ENCODE data around the gene WNT5B.

WNT5B gene

GRCh38 chr12:1630133-1630826 is 1.2 kb downstream of the WNT5B start:
- DNase-seq (ENCODE audit: low read depth) = no peak

- DNase-seq (ENCODE audit: low read depth) = no peak
These were observed 2.0 kb downstream of the WNT5B start for GRCh38 chr12:1630827-1631591.

DNA sequence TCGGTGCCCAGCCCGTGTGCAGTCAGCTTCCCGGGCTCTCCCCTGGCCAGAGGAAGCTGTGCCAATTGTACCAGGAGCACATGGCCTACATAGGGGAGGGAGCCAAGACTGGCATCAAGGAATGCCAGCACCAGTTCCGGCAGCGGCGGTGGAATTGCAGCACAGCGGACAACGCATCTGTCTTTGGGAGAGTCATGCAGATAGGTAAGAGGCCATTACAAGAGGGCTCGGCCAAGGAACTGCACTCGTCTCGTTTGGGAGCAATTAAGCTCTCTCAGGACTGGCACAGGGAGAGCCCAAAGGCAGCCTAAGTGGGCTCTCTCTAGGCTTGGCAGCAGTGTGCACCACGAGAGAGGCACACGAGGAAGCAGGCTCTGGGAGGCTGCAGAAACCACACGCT is 3.7 kb downstream of the WNT5B start:
- no peak for DNase-seq (ENCODE audit: low read depth)

DNA sequence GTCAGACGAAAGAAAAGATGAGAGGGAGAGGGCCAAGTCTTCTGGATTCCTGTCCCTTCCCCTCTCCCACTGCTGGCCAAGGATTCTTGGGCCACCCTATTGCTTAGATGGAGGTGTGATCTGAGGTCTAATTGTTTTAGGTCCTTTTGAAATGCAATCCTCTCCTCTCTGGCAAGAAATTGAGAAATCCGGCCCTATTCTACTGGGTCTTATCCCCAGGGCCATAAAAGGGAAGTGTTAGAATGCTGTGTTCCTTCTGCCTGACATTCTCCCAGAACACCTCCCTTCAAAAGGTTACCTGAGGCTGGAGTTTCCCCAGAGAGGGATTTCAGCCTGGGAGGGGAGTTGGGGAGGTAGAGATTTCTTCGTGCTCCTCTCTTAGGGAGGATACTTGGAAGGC is 4.4 kb downstream of the WNT5B start:
- DNase-seq (ENCODE audit: low read depth) = no peak

DNA sequence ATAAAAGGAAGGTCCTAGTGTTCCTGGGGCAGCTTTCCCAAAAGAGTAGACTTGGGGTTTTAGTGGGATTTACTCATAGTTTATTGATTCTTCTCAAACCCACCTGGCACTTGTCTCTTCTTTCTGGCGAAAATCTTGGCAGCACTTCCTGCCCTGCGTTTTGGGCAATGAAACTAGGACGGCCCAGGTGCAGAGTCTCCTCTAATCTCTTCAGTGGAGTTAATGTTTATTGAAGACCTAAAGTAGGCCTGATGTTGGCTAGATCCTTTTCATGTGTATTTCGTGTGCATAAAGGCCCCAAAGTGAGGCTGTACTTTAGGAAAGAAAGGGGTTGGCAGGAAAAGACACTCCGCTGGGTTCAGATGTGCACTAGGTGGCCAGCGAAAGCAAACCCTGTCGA is 5.1 kb downstream of the WNT5B start:
- no peak for DNase-seq (ENCODE audit: low read depth)

DNA sequence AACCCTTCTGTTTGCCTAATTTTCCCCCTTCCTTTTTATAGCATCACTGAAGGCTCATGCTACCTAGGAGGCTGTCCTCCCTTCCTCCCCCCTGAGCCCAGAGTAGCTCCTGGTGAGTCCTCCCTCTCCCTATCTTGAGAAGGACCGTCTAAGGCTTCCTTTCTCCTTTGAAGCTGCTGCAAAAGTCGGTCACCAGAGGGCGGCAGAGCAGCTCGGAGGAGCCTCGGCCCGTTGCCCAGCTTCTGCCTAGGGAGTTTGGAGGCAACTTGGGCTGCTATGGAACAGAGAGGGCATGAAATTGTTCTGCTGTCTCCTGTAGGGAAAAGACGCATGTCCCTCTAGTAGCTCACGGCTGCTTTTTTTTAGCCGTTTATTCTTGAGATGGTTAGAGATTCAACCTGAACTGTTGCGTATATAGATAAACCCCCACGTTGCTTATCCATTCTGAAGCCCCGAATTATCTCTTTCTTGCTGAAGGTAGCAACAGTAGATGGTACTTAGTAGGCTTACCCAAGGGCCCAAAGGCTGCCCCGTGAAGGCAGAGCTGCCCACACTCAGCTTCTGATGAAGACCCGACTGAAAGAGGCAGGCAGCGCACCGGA is 5.7 kb downstream of the WNT5B start:
- peak; percentile 37 for DNase-seq (ENCODE audit: low read depth)

GRCh38 chr12:1635301-1636095 is 6.5 kb downstream of the WNT5B start:
- no peak for DNase-seq (ENCODE audit: low read depth)

GRCh38 chr12:1638203-1638602 is 9.2 kb downstream of the WNT5B start:
- DNase-seq (ENCODE audit: low read depth) = no peak

- no peak for DNase-seq (ENCODE audit: low read depth)
These were observed 10.5 kb downstream of the WNT5B start for GRCh38 chr12:1639538-1639937.

GRCh38 chr12:1640328-1641234 is 11.6 kb downstream of the WNT5B start:
- DNase-seq (ENCODE audit: low read depth) = no peak

DNA sequence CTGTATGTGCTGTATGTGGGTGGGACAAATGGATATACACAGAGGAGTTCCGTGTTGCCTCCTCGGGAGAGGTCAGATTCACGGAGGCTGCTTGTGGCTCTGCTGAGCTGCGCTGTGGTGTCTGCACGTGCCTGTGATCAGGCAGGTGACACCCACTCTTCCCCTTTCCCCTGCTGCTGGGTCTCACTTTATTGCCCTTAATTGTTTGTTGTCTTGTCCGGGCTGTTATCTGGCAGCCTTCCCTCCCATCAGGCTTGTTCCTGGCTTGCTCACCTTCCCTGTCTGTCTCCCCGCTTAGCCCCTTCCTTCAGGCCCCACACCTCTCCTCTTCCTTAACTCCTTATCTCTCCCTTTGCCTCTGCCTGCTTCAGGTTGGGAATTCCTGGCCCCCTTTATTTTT is 13.5 kb downstream of the WNT5B start:
- DNase-seq (ENCODE audit: low read depth) = no peak

DNA sequence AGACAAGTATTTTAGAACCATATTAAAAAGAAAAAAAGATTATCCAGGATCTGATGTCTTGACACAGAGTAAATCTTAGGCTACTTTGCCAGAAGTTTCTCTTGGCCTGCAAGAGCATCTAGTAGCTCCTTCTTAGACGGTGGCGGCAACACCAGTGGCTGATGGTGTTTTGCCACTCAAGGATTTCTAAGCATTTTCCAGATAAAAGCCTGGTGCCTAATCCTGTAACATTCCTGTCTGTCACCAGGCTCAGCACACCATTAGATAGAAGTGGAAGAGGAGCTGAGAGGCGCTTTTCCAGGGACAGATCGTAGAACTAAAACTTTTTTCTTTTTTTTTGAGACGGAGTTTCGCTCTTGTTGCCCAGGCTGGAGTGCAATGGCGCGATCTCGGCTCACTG is 14.0 kb downstream of the WNT5B start:
- no peak for DNase-seq (ENCODE audit: low read depth)

- no peak for DNase-seq (ENCODE audit: low read depth)
These were observed 15.0 kb downstream of the WNT5B start for GRCh38 chr12:1643905-1644533.

DNA sequence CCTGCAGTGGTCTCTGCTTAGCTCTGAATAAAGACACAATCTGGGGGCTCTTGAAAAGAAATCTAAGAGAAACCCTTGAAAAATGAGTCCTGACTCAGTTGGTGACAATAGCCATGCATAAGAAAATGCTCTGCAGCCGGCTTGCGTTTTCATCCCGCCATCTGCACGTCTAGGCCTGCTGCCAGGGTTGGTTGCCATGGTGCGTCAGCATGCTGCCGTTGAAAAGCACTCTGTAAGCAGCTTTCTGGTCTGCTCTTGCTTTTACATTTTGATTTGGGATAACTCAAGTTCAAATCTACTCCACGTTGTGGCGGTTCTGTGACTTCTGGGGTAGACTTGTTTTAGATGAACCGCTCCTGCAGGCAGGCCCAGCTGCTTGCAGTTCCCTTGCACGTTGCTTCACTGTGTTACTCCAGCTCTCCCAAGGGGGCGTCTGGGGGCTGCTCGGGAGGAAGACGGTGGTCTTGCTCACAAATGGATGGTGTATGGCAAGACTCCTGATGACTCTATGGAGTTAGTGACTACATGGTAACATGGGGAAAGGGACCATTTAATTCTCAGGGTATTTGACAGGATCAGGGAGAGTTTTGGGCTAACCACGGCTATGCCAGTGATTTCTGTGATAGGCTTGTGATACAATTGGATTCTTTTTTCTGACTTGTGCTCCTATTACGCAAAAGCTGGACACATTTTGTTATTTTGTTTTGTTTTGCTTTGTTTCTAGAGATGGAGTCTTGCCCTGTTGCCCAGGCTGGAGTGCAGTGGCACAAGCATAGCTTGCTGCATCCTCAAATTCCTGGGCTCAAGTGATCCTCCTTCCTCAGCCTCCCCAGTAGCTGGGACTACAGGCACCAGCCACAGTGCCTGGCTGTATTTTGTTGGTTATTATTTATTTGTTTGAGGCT is 15.8 kb downstream of the WNT5B start:
- no peak for DNase-seq (ENCODE audit: low read depth)

DNA sequence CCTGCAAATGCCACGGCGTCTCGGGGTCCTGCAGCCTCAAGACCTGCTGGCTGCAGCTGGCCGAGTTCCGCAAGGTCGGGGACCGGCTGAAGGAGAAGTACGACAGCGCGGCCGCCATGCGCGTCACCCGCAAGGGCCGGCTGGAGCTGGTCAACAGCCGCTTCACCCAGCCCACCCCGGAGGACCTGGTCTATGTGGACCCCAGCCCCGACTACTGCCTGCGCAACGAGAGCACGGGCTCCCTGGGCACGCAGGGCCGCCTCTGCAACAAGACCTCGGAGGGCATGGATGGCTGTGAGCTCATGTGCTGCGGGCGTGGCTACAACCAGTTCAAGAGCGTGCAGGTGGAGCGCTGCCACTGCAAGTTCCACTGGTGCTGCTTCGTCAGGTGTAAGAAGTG is 16.8 kb downstream of the WNT5B start:
- no peak for DNase-seq (ENCODE audit: low read depth)

DNA sequence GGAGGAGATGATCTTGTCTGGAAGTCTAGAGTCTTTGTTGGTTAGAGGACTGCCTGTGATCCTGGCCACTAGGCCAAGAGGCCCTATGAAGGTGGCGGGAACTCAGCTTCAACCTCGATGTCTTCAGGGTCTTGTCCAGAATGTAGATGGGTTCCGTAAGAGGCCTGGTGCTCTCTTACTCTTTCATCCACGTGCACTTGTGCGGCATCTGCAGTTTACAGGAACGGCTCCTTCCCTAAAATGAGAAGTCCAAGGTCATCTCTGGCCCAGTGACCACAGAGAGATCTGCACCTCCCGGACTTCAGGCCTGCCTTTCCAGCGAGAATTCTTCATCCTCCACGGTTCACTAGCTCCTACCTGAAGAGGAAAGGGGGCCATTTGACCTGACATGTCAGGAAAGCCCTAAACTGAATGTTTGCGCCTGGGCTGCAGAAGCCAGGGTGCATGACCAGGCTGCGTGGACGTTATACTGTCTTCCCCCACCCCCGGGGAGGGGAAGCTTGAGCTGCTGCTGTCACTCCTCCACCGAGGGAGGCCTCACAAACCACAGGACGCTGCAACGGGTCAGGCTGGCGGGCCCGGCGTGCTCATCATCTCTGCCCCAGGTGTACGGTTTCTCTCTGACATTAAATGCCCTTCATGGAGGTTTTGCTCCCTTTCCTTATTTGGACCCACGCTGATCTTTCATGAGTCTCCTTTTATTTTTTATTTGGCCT is 17.7 kb downstream of the WNT5B start:
- DNase-seq (ENCODE audit: low read depth) = no peak

DNA sequence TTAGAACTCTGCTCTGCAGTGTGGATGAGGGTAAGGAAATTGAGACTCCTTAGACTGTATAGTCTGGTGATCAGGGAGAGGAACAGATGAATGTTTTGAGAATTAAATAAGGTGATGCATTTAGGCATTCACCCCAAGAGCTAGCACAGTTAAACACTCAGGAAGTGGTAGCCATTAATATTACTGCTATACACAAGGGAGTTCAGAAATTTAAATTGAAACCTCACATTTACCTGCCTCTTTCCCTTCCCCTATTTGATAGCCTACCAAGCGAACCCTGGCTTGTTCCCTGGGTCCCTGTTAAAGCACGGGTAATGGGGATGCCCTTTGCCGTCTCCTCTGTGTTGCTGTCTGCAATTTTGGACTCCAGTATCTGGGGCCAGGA is 18.2 kb downstream of the WNT5B start:
- DNase-seq (ENCODE audit: low read depth) = no peak

- no peak for DNase-seq (ENCODE audit: low read depth)
These were observed 21.4 kb downstream of the WNT5B start for GRCh38 chr12:1650260-1650977.

DNA sequence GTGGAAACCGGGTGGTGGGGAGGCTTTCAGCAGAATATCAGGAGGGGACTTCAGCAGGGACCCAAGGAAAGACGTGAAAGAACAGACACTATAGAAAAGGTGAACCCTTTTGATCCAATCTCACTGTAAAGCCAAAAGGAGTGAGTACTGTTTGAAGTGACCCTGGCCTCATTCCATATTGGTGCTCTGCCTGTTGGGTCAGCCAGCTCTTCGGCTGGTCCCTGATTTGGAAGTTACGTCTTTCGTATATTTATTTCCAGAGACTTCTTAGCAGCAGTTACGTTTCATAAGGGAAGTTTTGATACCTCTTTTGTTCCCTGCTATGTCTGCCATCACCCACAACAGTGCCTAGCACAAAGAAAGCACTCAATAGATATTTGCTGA is 21.9 kb downstream of the WNT5B start:
- no peak for DNase-seq (ENCODE audit: low read depth)
